HEK293 (cell line): ENCODE results near the gene SLC26A4.

ENCODE experiments used
- CTCF ChIA-PET: fragments of 350-600 bp; formaldehyde crosslinking; extraction: SDS; loops from one replicate; lab custom pipeline; 2021; ENCODE audit warnings: antibody characterized with exemption; lab: Yijun Ruan, JAX
- POLR2A ChIA-PET: fragments of 300-600 bp; formaldehyde crosslinking; extraction: SDS; loops from one replicate; lab custom pipeline; 2020; ENCODE audit warnings: antibody characterized with exemption, inconsistent platforms; lab: Yijun Ruan, JAX
- H3K27ac ChIP-seq: fragments of 200-500 bp; sonication (Bioruptor generic); 2 replicates; pipeline ENCODE4 v1.5.1; 2014; ENCODE audit warnings: low read depth, low read length, control low read depth, inconsistent platforms; ENCODE audit errors: extremely low read depth
- H3K36me3 ChIP-seq, 2 experiments: fragments of 200-500 bp in 1 of 2; sonication (Bioruptor generic) in 1 of 2; 1 replicate in 1 of 2; 2 replicates in 1 of 2; pipeline ENCODE4 v1.5.1; 2014 to 2017; ENCODE audit warnings: inconsistent platforms in 2 of 2, low read length in 2 of 2; ENCODE audit not compliant: control insufficient read depth in 2 of 2, insufficient read depth in 1 of 2
- H3K4me1 ChIP-seq: fragments of 200-500 bp; sonication (Bioruptor generic); 2 replicates; pipeline ENCODE4 v1.5.1; 2014; ENCODE audit warnings: mild to moderate bottlenecking, low read length, inconsistent platforms; ENCODE audit not compliant: control insufficient read depth, insufficient read depth
- H3K4me3 ChIP-seq: 2 replicates; pipeline ENCODE4 v1.5.1; 2011; ENCODE audit warnings: low read depth, mild to moderate bottlenecking, control low read depth, low read length, moderate library complexity
- H3K9me3 ChIP-seq: fragments of 200-500 bp; sonication (Bioruptor generic); 2 replicates; pipeline ENCODE4 v1.5.1; 2014; ENCODE audit warnings: low read depth, low read length, inconsistent platforms; ENCODE audit not compliant: control insufficient read depth, insufficient read depth
- ELK4 ChIP-seq: IDR thresholded peaks from 2 replicates; pipeline ENCODE4 v1.6.1; 2011; ENCODE audit warnings: mild to moderate bottlenecking, low read depth, low read length, borderline replicate concordance
- FEZF1 ChIP-seq: fragments of 450-650 bp; formaldehyde crosslinking; IDR thresholded peaks from 2 replicates; pipeline ENCODE4 v1.5.1; 2016; ENCODE audit warnings: missing biosample characterization, missing genetic modification characterization
- GLIS1 ChIP-seq: fragments of 450-650 bp; formaldehyde crosslinking; IDR thresholded peaks from 2 replicates; pipeline ENCODE4 v1.5.1; 2016; ENCODE audit warnings: missing biosample characterization, missing genetic modification characterization
- KLF10 ChIP-seq: fragments of 450-650 bp; IDR thresholded peaks from 2 replicates; pipeline ENCODE4 v1.5.1; 2018; ENCODE audit warnings: missing biosample characterization, mild to moderate bottlenecking, missing genetic modification characterization
- PBX3 ChIP-seq: sonication (generic); formaldehyde crosslinking; IDR thresholded peaks from 2 replicates; pipeline ENCODE4 v1.8.1; 2022; ENCODE audit warnings: mild to moderate bottlenecking, moderate library complexity, missing genetic modification reagents
- PRDM1 ChIP-seq: fragments of 450-650 bp; formaldehyde crosslinking; IDR thresholded peaks from 2 replicates; pipeline ENCODE4; 2016; ENCODE audit warnings: missing biosample characterization, missing genetic modification characterization
- WT1 ChIP-seq: fragments of 450-650 bp; formaldehyde crosslinking; IDR thresholded peaks from 2 replicates; pipeline ENCODE4 v1.5.1; 2016; ENCODE audit warnings: missing biosample characterization, missing genetic modification characterization
- ZBTB10 ChIP-seq: fragments of 450-650 bp; formaldehyde crosslinking; IDR thresholded peaks from 2 replicates; pipeline ENCODE4 v1.5.1; 2016; ENCODE audit warnings: missing biosample characterization, missing genetic modification characterization
- ZBTB20 ChIP-seq: fragments of 450-650 bp; formaldehyde crosslinking; IDR thresholded peaks from 2 replicates; pipeline ENCODE4 v1.5.1; 2016; ENCODE audit warnings: missing biosample characterization, missing genetic modification characterization
- ZBTB21 ChIP-seq: fragments of 450-650 bp; formaldehyde crosslinking; IDR thresholded peaks from 2 replicates; pipeline ENCODE4 v1.5.1; 2017; ENCODE audit warnings: missing biosample characterization, missing genetic modification characterization
- ZFP37 ChIP-seq: fragments of 450-650 bp; formaldehyde crosslinking; IDR thresholded peaks from 2 replicates; pipeline ENCODE4 v1.5.1; 2016; ENCODE audit warnings: missing biosample characterization, missing genetic modification characterization
- ZNF10 ChIP-seq: fragments of 450-650 bp; formaldehyde crosslinking; IDR thresholded peaks from 2 replicates; pipeline ENCODE4 v1.5.1; 2017; ENCODE audit warnings: missing biosample characterization, missing genetic modification characterization
- ZNF114 ChIP-seq: fragments of 450-650 bp; formaldehyde crosslinking; IDR thresholded peaks from 2 replicates; pipeline ENCODE4 v1.5.0; 2017; ENCODE audit warnings: missing biosample characterization, missing genetic modification characterization
- ZNF148 ChIP-seq: fragments of 450-650 bp; formaldehyde crosslinking; IDR thresholded peaks from 2 replicates; pipeline ENCODE4 v1.5.0; 2017; ENCODE audit warnings: missing biosample characterization, missing genetic modification characterization, borderline replicate concordance
- ZNF274 ChIP-seq, 2 experiments: fragments of 200-500 bp in 1 of 2; fragments of 450-650 bp in 1 of 2; sonication (Bioruptor generic) in 1 of 2; formaldehyde crosslinking in 1 of 2; IDR thresholded peaks; 2 replicates each; pipeline versions ENCODE4 v1.5.1 to v1.6.1; 2014 to 2016; ENCODE audit warnings: borderline replicate concordance in 1 of 2, inconsistent platforms in 1 of 2, low read length in 1 of 2, missing biosample characterization in 1 of 2, missing genetic modification characterization in 1 of 2
- ZNF391 ChIP-seq: fragments of 450-650 bp; formaldehyde crosslinking; IDR thresholded peaks from 2 replicates; pipeline ENCODE4 v1.5.1; 2016; ENCODE audit warnings: low read depth, missing biosample characterization, missing genetic modification characterization, borderline replicate concordance
- ZNF501 ChIP-seq: fragments of 450-650 bp; formaldehyde crosslinking; IDR thresholded peaks from 2 replicates; pipeline ENCODE4 v1.5.1; 2016; ENCODE audit warnings: missing biosample characterization, missing genetic modification characterization
- ZNF518A ChIP-seq: fragments of 450-650 bp; formaldehyde crosslinking; conservative IDR thresholded peaks from 2 replicates; pipeline ENCODE4 v1.5.1; 2016; ENCODE audit warnings: low read depth, missing biosample characterization, missing genetic modification characterization
- ZNF624 ChIP-seq: fragments of 450-650 bp; formaldehyde crosslinking; IDR thresholded peaks from 2 replicates; pipeline ENCODE4 v1.5.1; 2017; ENCODE audit warnings: missing biosample characterization, missing genetic modification characterization
- ZNF76 ChIP-seq: fragments of 450-650 bp; formaldehyde crosslinking; IDR thresholded peaks from 2 replicates; pipeline ENCODE4; 2016; ENCODE audit warnings: low read depth, missing biosample characterization, missing genetic modification characterization, borderline replicate concordance
- ZNF785 ChIP-seq: fragments of 450-650 bp; formaldehyde crosslinking; IDR thresholded peaks from 2 replicates; pipeline ENCODE4 v1.5.1; 2016; ENCODE audit warnings: missing biosample characterization, missing genetic modification characterization

Gene SLC26A4

GRCh38 chr7:107742678-107743566 is 82.3 kb downstream of the SLC26A4 start:
- ChIA-PET POLR2A (interaction anchor here (0.6 to 2.0 kb wide), 9 partner anchors 10 to 935 kb away, joined by 3 to 13 read pairs (median 4); partner anchors contain the start of genes COG5, DLD, DUS4L and HBP1), CTCF (interaction anchor here (0.6 to 8.8 kb wide), 22 partner anchors 9 to 1566 kb away, joined by 3 to 106 read pairs (median 4); partner anchors contain the start of gene HBP1)
- H3K4me3 ChIP-seq = peak overlapping the region; percentile 73
- peaks cover 2% of the 10 kb centered on the region; the same call in 1 of the 2 replicates for H3K4me1 ChIP-seq
- H3K27ac ChIP-seq = peak overlapping the region; percentile 82
- no peaks in the 10 kb centered on the region for H3K9me3 ChIP-seq
- H3K36me3 ChIP-seq = no peaks in the 10 kb centered on the region
- no peak for TF ChIP-seq ZNF114 (tag by site-specific recombination)
- TF ChIP-seq WT1 (tag by site-specific recombination) = no peak
- peak; percentile 14; the same call in 1 of the 2 replicates for TF ChIP-seq ZBTB21 (tag by site-specific recombination)
- no peak for TF ChIP-seq PBX3 (CRISPR knock-in tag)
- 0 out of 2 replicates have a peak, but pooled peaks have one; percentile 12 for TF ChIP-seq ZNF624 (tag by site-specific recombination)
- peak; percentile 95 for TF ChIP-seq PRDM1
- TF ChIP-seq ZNF391 = no peak
- TF ChIP-seq ZNF148 (tag by site-specific recombination) = no peak
- 0 out of 2 replicates have a peak, but pooled peaks have one; percentile 15 for TF ChIP-seq ELK4
- TF ChIP-seq ZNF10 = 0 out of 2 replicates have a peak, but pooled peaks have one; percentile 72
- TF ChIP-seq KLF10 (tag by site-specific recombination) = no peak
- no peak; the same call in 1 of the 2 replicates for TF ChIP-seq ZNF501 (tag by site-specific recombination)
- peak; percentile 3; the same call in 1 of the 2 replicates for TF ChIP-seq FEZF1
- no peak; the same call in 1 of the 2 replicates for TF ChIP-seq ZBTB20
- no peak for TF ChIP-seq GLIS1
- TF ChIP-seq ZNF518A (tag by site-specific recombination) = peak; percentile 8
- TF ChIP-seq ZBTB10 (tag by site-specific recombination) = peak; percentile 67; the same call in 1 of the 2 replicates
- no peak for TF ChIP-seq ZNF76 (tag by site-specific recombination)
- no peak for TF ChIP-seq ZNF785
- 0 out of 2 replicates have a peak, but pooled peaks have one; percentile 6 for TF ChIP-seq ZFP37 (tag by site-specific recombination)
- TF ChIP-seq ZNF274 (IDR thresholded peaks at IDR 0.05; ENCODE audit: low read length) = no peak
- no peak for TF ChIP-seq ZNF274 (tag by site-specific recombination; IDR thresholded peaks at IDR 0.05; ENCODE audit: borderline replicate concordance)
